ENCODE data around the gene INPP5A.

The INPP5A gene

DNA sequence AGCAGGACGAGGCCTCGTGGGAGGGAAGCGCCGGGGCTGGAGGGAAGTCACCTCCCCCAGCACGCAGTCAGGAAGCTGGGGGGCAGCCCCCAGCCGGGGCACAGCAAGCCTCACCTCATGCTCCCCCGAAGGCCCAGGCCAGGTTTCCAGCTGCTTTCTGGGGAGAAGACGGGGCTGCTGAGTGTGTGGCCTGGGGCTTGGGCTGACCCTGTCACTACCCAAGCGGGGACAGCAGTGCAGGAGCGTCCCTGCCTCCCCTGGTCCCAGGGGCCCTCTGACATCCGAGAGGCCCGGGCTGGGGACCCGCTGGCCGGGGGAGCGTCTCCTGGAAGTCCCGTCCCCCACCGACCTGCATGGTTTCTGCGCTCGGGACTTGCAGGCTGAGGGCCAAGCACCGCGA lies 268.0 kb downstream of the INPP5A start:
- no peak for DNase-seq (ENCODE audit: low spot score)
- in situ Hi-C loops (cut with MboI; ENCODE audit: low pct_unique_long_range_greater_than_20kb, low sequenced_read_pairs, unreplicated experiment), result no loop called here
- no peak for TF ChIP-seq CTCF (IDR thresholded peaks at IDR 0.05; ENCODE audit: extremely low read depth, insufficient read depth, missing control alignments)

DNA sequence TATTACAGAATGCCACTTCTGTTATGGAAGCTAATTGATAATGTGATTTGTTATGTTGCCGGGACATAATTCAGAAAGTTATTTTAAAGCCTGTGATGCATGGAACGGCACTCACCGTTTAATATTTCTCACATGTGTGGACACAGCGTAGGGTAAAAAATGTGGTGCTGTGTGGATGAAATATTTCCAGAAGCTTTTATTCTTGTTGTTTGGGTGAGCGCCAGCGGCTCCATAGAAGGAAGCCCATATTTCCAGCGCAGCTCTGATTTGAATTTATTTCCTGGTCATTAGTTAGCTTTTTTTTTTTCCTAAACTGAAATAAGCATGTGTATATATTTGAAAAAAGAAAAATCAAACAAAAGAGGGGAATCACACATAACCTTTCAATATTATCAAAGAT lies 268.5 kb downstream of the INPP5A start:
- no peak for DNase-seq (ENCODE audit: low spot score)
- no peak for TF ChIP-seq CTCF (IDR thresholded peaks at IDR 0.05; ENCODE audit: extremely low read depth, insufficient read depth, missing control alignments)
- in situ Hi-C loops (cut with MboI; ENCODE audit: low pct_unique_long_range_greater_than_20kb, low sequenced_read_pairs, unreplicated experiment), result no loop called here

- no peak for TF ChIP-seq CTCF (IDR thresholded peaks at IDR 0.05; ENCODE audit: extremely low read depth, insufficient read depth, missing control alignments)
- in situ Hi-C loops (cut with MboI; ENCODE audit: low pct_unique_long_range_greater_than_20kb, low sequenced_read_pairs, unreplicated experiment), result no loop called here
- no peak for DNase-seq (ENCODE audit: low spot score)
Observed at GRCh38 chr10:132806561-132807003, 269.0 kb downstream of the INPP5A start.

DNA sequence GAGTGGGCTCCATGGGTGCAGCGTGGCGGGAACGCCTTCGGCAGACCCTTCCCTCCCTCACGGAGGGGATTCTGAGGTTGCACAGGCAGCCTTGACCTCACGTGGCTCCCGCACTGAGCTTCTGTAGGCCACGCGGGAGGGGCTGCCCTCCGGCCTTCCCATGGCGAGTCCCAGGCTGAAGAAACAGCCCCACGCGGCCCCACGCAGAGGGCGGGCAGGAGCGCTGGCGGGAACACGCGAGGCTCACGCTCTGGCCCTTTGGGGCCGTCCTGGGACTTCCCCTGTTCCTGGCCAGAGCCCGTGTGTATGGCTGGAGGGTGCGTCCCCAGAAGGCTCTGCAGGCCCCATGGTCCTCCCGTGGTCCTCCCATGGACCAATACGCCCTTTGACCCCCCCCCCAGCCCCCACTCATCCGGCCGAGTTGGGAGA lies 270.0 kb downstream of the INPP5A start:
- TF ChIP-seq CTCF (IDR thresholded peaks at IDR 0.05; ENCODE audit: extremely low read depth, insufficient read depth, missing control alignments), result no peak
- no peak for DNase-seq (ENCODE audit: low spot score)
- in situ Hi-C loops (cut with MboI; ENCODE audit: low pct_unique_long_range_greater_than_20kb, low sequenced_read_pairs, unreplicated experiment), result no loop called here

GRCh38 chr10:132808383-132809231 lies 271.0 kb downstream of the INPP5A start:
- in situ Hi-C loops (cut with MboI; ENCODE audit: low pct_unique_long_range_greater_than_20kb, low sequenced_read_pairs, unreplicated experiment), result no loop called here
- TF ChIP-seq CTCF (IDR thresholded peaks at IDR 0.05; ENCODE audit: extremely low read depth, insufficient read depth, missing control alignments), result no peak
- no peak for DNase-seq (ENCODE audit: low spot score)

- in situ Hi-C loops (cut with MboI; ENCODE audit: low pct_unique_long_range_greater_than_20kb, low sequenced_read_pairs, unreplicated experiment), result no loop called here
- no peak for TF ChIP-seq CTCF (IDR thresholded peaks at IDR 0.05; ENCODE audit: extremely low read depth, insufficient read depth, missing control alignments)
- DNase-seq (ENCODE audit: low spot score), result no peak
Observed at GRCh38 chr10:132809232-132810140, 271.9 kb downstream of the INPP5A start.

Data from GM13977 (cell line).